HG03196 (cell line): ENCODE data around the gene PACRG.

Experiments used
- ATAC-seq: cut with Tn5 transposase; IDR thresholded peaks from one replicate; pipeline ENCODE4 v1.9.1; 2021; ENCODE audit not compliant: unreplicated experiment

PACRG gene

DNA sequence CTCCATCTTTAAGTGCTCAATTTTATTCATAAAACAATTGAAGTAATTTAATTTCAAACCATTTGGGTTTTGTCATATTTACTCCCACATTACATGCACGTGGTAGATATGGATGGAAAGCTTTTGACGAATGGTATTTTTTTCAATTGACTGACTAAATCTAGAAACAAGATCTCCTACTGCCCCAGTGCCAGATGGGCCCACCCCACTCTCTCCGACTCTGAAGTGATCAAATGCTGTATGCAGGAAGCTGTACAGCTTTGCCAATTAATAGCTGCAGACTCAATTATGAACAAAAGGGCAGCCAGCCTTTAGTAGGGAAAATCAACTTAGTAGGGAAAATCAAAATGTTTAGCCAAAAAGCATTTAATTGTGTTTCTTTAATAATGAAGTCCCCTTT, 46.2 kb downstream of the PACRG start:
- ATAC-seq: no peak

- no peak for ATAC-seq
Observed at GRCh38 chr6:162777091-162777490, 49.3 kb downstream of the PACRG start.

- no peak for ATAC-seq
Observed at GRCh38 chr6:162778603-162779002, 50.8 kb downstream of the PACRG start.

DNA sequence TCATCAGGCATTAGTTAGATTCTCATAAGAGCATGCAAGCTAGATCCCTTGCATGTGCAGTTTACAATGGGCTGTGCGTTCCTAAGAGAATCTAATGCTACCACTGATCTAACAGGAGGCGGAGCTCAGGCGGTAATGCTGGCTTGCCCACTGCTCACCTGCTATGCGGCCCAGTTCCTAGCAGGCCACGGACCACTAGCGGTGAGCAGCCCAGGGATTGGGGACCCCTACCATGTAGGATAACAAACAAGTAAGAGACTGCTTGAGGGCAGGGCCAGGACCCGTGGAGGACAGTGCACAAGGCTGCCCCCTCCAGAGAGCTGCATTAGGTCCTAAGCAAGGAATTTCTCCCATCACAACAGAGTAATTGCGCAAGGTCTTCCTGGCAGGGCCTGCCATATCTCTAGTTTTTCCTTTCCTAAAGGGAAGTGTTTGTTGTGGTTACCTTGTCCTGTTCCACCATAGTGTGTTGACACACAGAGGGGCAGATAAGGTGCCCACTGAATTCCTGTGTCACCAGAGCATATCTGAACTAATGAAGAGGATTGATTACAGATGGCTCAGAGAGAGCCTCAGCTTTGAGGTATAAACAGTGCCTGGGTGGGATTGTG, 58.0 kb downstream of the PACRG start:
- no peak for ATAC-seq

DNA sequence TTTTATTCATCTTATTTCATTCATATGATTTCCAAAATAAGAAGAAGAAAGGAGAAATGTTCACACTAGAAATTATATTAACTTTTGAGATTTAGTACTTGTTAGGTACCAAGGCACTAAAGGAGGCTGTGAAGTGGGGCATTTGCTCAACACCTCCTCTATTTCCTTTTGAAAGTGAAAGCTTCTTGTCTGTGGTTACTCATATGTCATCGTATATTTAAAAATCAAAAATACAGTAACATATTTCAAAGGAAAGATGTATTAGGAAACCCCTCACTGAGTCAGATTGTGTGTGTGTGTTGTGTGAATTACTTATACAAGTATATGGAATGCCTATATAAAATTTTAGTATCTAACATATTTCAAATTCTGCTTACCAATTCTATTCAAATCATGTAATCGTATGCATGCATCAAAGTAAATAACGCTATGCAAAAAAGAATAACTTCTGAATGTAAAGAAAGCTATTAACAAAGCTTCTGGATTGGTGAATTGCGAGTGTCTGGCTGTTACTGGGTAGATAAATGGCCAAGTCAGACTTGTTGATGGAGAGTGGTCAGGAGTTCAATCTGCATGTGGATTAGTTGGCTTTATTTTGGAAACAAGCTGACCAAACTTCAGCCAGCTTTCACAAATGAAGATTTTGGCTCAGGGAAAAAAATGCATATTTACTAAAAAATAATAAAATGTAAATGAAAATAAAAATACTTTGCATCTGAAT, 70.9 kb downstream of the PACRG start:
- ATAC-seq: no peak

DNA sequence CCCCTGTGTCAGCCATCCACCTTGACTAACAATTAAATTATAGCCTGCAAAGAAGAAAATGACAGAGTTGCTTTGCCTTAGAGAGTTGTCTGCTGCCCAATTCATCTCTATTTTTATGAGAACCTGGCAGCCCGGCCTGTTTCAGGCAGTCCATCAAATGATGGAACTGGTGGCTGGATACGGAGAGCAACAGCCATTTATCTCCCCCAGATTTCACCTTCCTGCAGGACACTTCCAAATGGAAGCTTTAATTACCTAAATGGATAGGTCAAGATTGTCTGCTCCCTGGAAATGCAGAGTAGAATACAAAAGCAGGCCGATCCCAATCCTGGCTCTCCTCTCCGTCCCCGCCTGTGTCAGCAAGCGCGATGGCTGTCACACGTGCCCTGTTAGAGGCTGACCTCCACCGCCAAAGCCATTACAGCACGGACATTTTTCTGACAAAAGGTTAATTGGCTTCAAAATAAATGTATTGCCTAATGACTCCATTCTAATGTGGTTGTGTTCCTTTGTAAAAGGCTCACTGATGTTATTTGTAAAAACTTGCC, 86.7 kb downstream of the PACRG start:
- ATAC-seq: no peak

DNA sequence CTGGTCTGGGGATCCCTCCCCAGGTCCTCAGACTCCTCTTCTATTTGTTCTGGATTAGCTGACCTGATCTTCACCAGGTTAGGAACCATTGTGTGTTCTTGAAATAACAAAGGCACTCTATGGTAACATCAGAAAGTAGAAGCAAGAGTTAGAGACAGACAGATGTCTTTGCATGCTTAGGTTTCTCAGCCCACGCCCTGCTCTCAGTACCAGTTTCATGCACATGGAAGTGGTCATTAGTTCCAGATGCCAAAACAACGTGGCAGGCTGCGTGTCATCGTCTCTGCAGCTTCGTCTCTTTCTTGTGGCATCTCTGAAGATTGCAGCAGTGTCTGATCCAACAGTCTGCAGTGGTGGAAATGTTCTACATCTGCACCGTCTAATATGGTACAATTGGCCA, 89.4 kb downstream of the PACRG start:
- no peak for ATAC-seq

DNA sequence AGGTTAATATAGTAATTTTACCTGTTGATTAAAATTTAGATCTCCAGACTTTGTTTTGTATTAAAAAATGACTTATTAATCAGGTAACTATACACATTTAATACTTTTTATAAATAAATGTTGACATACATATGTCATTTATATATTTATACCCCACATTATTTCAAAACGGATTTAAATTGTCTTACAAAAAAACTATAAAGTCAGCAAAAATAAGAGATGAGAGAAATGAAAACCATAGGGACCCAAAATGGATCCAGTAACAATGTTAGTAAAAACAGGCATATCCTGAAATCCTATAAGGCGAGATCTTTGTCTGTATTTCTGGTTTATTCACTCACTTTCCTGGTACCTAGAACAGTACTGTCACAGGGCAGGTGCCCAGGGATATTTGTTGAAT, 91.5 kb downstream of the PACRG start:
- no peak for ATAC-seq

DNA sequence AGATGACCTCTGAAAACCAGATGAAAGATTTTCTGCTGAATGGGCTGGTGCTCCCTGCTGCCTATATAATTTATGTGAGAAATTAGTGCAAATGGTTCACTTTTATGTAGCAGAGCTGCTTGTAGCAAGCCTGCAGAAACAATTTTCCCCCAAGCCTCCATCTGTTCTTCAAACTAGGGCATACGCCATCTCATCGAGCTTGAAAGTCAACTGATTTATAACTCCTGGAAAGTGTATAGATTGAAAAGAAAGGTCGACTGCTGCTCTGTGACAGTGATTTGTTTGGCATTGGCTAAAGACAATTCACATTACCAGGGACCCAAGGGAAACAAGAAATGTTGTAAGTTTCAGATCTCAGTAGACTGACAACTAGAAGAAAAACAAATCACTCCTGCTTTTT, 93.3 kb downstream of the PACRG start:
- no peak for ATAC-seq

GRCh38 chr6:162825597-162825996, 97.8 kb downstream of the PACRG start:
- no peak for ATAC-seq

DNA sequence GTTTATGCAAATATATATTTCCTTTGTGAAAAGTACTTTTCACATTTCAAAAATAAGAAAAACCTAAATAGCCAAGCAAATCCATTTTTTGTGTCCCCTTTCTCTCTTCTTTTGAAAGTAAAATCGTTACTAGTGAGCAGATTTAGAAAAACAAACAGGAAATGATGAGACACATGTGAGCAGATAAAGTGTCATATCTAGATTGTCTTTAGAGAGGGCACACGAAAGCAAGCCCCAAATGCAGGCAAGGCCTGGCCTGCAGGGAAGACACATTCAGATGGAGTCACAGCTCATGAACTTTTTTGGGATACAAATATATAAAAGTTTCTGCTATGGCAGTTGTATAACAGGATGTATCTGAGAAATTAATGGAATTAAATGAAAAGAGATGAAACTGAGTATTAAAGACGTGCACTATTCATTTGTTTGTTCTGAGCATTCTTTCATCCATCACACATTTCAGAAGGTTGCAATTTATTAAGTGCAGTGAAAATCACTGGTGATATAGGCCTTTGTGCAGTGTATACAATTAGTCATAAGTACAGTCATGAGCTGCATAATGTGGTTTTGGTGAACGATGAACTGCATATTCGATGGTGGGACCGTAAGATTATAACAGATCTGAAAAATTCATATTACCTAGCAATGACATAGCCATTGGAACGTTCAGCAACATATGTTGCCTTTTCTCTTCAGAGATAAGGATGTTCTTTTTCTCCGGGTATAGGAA, 101.4 kb downstream of the PACRG start:
- no peak for ATAC-seq

- no peak for ATAC-seq
Observed at GRCh38 chr6:162833776-162834175, 106.0 kb downstream of the PACRG start.

DNA sequence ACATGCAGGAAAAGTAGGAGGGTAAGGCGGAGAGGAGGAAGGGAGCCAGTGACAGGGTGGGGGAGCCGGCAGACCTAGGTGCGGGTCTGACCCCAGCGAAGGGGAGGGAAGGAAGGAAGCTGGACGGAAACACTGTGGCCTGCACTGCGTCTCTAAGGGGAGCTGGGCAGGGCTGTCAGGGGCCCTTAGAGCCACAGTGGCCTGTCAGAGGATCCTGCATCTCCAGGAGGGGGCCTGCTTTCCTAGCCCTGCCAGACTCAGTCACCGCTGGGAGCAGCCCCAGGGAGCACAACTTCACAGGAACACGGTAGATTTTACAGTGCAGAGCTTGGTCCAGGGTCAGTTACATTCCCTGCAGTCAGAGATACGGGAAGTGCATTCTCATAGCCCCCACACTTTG, 118.2 kb downstream of the PACRG start:
- no peak for ATAC-seq

- no peak for ATAC-seq
Observed at GRCh38 chr6:162846723-162847122, 118.9 kb downstream of the PACRG start.

GRCh38 chr6:162849269-162849668, 121.5 kb downstream of the PACRG start:
- ATAC-seq: no peak

DNA sequence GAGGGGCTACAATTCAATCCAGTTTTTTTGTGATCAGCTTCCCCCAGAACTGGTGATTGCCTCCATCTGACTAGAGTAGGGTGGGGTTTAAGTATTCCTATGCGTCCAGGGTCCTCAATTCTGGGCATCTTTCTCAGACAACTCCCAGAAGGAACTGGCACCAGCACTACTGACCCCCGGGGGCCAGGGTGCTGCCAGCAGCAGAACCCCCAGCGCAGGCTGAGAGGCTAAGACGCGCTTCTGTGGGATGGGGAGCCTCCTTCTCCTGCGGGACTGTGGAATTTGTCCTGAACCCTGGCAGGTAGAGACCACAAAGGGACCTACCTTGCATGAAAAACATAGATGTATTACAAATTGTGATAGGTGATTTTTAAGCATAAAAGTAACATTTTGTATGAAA, 124.4 kb downstream of the PACRG start:
- ATAC-seq: no peak

DNA sequence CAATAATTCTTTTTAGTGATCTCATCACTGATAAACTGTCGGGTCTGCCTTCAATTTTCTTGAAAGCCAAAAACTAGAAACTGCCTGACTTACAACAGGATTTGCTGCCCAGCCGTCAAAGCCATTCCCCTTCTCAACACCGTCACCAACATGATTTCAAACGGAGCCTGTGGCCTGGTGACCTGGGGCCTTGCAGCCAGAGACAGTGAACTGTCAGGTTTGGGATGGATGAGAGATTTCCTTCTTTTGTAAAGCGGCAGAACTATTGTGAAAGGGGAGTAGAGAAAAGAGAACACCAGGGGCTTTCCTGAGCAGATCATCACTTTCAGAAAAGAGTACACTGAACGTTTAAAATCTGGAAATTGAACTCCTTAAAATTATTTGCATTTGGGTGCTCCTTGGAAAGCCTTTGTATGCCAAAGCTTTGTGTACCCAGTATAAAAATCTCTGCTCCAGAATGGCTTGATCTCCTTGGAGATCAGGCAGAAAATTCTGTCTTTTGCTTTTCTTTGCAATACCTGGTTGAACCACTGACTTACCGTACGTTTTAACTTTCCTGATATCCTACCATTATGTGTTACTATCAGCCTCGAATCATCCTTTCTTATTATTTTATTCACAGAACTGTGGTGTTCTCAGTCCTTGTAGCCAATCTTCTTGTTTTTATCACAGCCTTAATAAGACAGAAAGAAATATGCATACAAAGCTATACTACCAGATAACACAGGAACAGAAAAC, 125.2 kb downstream of the PACRG start:
- ATAC-seq: no peak

GRCh38 chr6:162854228-162854627, 126.5 kb downstream of the PACRG start:
- ATAC-seq: no peak

- ATAC-seq: no peak
Observed at GRCh38 chr6:162854734-162855191, 127.0 kb downstream of the PACRG start.

GRCh38 chr6:162856885-162857284, 129.1 kb downstream of the PACRG start:
- no peak for ATAC-seq

DNA sequence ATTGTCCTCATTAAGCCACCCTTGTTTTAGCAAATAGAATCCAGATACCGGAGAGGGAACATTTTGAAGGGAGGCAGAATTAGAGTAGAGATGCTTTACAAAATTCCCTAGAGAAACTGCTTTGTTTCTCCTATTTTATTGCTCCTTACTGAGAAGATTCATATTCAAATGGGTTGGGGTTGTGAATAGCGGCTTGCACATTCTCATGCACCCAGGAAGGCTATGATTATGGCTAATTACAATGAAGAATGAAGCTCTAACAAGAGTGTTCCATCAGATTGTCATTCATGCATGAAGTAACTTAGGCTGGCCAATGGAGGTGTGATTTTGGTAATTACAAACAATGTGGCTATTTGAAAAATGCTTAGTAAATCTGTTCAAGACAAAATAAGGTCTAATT, 129.6 kb downstream of the PACRG start:
- no peak for ATAC-seq
